ENCODE data around the gene CBX8. TPM values are rescaled to one million over a fixed set of nuclear protein-coding genes. Genes with fewer than 3 reads are reported as not detected.
A peak's percentile ranks its signal among the peaks of the same experiment; 100 is the strongest.

CBX8 gene
- total and polyA plus RNA-seq, 2 of the 13 experiments (the other 11 are each of a cell fraction or from before 2014, with no cell fraction given): 0.34 to 12.6 TPM

DNA sequence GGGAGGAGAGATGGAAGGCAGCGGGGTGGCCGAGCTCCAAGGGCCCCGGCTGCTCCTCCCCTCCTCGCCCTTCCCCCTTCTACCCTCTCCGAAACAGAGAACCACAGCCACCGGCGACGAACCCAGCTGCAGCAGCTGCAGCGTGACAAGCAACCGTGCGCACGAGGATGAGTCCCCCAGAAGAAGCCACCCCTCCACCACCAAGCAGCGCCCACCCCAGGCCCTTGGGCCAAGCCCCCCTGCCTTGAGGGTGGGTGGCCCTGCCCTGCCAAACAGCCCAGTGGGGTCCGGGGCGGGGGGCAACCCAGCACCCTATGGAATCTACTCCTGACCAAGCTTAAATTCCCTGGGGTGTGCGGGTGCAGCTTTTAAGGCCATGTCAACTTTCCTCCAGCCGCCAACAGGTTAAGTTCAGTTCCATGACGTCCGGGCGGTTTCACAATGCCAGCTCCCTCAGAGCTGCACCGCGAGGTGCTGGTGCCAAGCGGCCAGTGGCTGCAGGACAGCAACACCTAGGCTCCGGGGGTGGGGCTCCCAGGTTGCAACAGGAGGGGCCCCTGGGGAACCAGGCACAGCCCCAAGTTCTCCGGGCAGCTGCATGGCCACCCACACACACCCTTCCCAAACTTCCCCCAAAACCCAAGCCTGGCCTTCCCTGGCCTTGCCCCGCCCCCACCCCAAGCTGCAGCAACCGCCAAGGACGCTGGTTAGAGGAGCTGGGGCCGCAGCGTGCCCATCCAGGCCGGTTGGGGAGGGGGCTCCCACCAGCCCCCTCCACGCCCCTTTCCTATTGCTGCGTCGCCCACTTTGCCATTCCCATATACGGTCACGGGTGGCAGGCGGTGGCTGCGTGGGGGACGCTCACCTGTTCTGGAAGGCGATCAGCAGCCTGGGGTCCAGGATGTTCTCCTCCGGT is 40.4 kb upstream of the CBX8 start (continued):
- TF ChIP-seq DR1 (CRISPR knock-in tag; IDR thresholded peaks at IDR 0.05): no peak
- TF ChIP-seq, protein P1, sequence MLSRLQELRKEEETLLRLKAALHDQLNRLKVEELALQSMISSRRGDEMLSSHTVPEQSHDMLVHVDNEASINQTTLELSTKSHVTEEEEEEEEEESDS (CRISPR knock-in tag; IDR thresholded peaks at IDR 0.05; ENCODE audit: borderline replicate concordance): no peak
- TF ChIP-seq SUZ12 (IDR thresholded peaks at IDR 0.05; ENCODE audit: low read depth, low read length): no peak
- TF ChIP-seq U2AF2 (IDR thresholded peaks at IDR 0.05; ENCODE audit: low read depth, low read length): no peak
- TF ChIP-seq MAZ (IDR thresholded peaks at IDR 0.05; ENCODE audit: borderline replicate concordance, low read depth, low read length): no peak; the same call in 1 of the 2 replicates
- TF ChIP-seq MAZ (CRISPR knock-in tag; IDR thresholded peaks at IDR 0.05; ENCODE audit: low read depth): peak; percentile 23; the same call in 1 of the 2 replicates
- no peak for TF ChIP-seq NBN (conservative IDR thresholded peaks at IDR 0.05)
- TF ChIP-seq ZNF678 (CRISPR knock-in tag; IDR thresholded peaks at IDR 0.05): no peak
- no peak for TF ChIP-seq ZNF615 (CRISPR knock-in tag; IDR thresholded peaks at IDR 0.05; ENCODE audit: borderline replicate concordance)
- TF ChIP-seq BRD4 (CRISPR knock-in tag; IDR thresholded peaks at IDR 0.05): no peak
- TF ChIP-seq TMF1 (CRISPR knock-in tag; IDR thresholded peaks at IDR 0.05; ENCODE audit: low read depth): no peak
- TF ChIP-seq HNRNPK (IDR thresholded peaks at IDR 0.05; ENCODE audit: low read depth, low read length, poor library complexity, severe bottlenecking): peak; percentile 81
- no peak for TF ChIP-seq TOPORS (CRISPR knock-in tag; IDR thresholded peaks at IDR 0.05)
- TF ChIP-seq, protein P2, sequence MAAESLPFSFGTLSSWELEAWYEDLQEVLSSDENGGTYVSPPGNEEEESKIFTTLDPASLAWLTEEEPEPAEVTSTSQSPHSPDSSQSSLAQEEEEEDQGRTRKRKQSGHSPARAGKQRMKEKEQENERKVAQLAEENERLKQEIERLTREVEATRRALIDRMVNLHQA (CRISPR knock-in tag; IDR thresholded peaks at IDR 0.05): no peak
- TF ChIP-seq NR1H2 (CRISPR knock-in tag; IDR thresholded peaks at IDR 0.05; ENCODE audit: borderline replicate concordance, low read depth): no peak
- TF ChIP-seq, protein P3, sequence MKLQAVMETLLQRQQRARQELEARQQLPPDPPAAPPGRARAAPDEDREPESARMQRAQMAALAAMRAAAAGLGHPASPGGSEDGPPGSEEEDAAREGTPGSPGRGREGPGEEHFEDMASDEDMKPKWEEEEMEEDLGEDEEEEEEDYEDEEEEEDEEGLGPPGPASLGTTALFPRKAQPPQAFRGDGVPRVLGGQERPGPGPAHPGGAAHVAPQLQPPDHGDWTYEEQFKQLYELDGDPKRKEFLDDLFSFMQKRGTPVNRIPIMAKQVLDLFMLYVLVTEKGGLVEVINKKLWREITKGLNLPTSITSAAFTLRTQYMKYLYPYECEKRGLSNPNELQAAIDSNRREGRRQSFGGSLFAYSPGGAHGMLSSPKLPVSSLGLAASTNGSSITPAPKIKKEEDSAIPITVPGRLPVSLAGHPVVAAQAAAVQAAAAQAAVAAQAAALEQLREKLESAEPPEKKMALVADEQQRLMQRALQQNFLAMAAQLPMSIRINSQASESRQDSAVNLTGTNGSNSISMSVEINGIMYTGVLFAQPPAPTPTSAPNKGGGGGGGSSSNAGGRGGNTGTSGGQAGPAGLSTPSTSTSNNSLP (IDR thresholded peaks at IDR 0.05; ENCODE audit: low read depth, low read length): no peak
- TF ChIP-seq, protein P4, sequence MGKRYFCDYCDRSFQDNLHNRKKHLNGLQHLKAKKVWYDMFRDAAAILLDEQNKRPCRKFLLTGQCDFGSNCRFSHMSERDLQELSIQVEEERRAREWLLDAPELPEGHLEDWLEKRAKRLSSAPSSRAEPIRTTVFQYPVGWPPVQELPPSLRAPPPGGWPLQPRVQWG (CRISPR knock-in tag; IDR thresholded peaks at IDR 0.05; ENCODE audit: borderline replicate concordance, low read depth): no peak
- no peak for TF ChIP-seq HOXA9 (CRISPR knock-in tag; IDR thresholded peaks at IDR 0.05; ENCODE audit: borderline replicate concordance)
- TF ChIP-seq CCAR2 (optimal IDR thresholded peaks at IDR 0.05; ENCODE audit: low read depth, low read length): no peak
- no peak for TF ChIP-seq ZNF275 (CRISPR knock-in tag; IDR thresholded peaks at IDR 0.05; ENCODE audit: borderline replicate concordance)
- TF ChIP-seq WIZ (CRISPR knock-in tag; IDR thresholded peaks at IDR 0.05): no peak
- no peak; the same call in 1 of the 2 replicates for TF ChIP-seq ZNF317 (CRISPR knock-in tag; IDR thresholded peaks at IDR 0.05)
- peak; percentile 65; the same call in 1 of the 2 replicates for TF ChIP-seq MXD4 (CRISPR knock-in tag; IDR thresholded peaks at IDR 0.05)
- TF ChIP-seq SNRNP70 (IDR thresholded peaks at IDR 0.05; ENCODE audit: low read depth, low read length): no peak
- TF ChIP-seq, protein P5, sequence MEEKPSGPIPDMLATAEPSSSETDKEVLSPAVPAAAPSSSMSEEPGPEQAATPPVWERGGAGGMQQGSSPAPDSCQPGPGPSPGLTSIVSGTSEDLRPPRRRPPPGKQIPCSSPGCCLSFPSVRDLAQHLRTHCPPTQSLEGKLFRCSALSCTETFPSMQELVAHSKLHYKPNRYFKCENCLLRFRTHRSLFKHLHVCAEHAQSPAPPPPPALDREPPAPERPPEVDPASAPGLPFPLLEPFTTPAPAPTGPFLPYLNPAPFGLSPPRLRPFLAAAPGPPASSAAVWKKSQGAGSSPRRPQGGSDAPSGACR (CRISPR knock-in tag; IDR thresholded peaks at IDR 0.05): no peak
- no peak for TF ChIP-seq ZNF792 (CRISPR knock-in tag; IDR thresholded peaks at IDR 0.05)

All from HepG2 (cell line).